ENCODE results near the gene TCP11L1. TPM values are rescaled to one million over a fixed set of nuclear protein-coding genes. Genes with fewer than 3 reads are reported as not detected.

The TCP11L1 gene
- total and polyA plus RNA-seq, 9 of the 15 experiments (the other 6 are each of a cell fraction or from before 2014, with no cell fraction given) = 1.6 to 15.3 (median 5.4) TPM

DNA sequence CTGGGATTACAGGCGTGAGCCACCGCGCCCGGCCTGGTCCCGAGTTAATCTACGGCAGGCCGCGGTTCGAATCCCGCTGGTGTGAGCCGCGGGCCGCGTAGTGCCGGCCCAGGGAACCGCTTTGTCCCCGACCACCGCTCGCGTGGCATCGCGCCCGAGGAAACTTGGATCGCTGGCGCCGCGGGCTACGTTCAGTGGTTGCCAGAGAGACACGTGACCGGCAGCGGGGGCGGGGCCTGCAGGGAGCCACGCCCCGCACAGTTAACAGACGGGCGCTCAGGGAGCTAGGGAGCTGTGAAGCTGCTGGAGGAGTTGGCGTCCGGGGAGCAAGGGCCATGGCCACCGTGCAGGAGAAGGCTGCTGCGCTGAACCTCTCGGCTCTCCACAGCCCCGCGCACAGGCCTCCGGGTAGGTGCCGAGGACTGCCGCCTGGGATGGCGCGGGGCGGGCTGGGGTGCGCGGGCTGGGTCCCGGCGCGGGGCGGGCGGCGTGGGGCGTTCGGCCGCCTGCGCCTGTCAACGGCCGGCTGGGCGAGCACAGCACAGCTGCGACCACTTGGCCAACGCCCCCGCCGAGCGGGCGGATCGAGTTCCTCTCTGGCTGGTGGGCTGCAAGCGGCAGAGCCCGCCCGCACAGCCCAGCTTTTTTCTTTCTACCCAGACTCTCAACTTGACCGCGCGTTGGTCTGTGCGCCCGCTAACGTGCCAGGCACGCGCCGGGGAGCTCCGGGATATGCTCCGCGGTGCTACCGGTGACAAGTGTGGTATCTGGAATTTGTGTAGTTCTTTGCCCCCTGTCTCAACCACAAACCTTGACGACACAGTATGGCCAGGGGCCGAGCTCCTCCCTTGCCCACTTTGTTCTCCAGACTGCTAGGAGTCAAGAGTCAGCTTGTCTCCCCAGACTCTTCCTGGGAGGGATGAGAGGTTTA lies 23.5 kb upstream of the TCP11L1 start, which contains the start of gene DEPDC7 (continued):
- TF ChIP-seq, protein P1, sequence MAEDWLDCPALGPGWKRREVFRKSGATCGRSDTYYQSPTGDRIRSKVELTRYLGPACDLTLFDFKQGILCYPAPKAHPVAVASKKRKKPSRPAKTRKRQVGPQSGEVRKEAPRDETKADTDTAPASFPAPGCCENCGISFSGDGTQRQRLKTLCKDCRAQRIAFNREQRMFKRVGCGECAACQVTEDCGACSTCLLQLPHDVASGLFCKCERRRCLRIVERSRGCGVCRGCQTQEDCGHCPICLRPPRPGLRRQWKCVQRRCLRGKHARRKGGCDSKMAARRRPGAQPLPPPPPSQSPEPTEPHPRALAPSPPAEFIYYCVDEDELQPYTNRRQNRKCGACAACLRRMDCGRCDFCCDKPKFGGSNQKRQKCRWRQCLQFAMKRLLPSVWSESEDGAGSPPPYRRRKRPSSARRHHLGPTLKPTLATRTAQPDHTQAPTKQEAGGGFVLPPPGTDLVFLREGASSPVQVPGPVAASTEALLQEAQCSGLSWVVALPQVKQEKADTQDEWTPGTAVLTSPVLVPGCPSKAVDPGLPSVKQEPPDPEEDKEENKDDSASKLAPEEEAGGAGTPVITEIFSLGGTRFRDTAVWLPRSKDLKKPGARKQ (CRISPR knock-in tag; IDR thresholded peaks at IDR 0.05) = no peak
- TF ChIP-seq, protein P2, sequence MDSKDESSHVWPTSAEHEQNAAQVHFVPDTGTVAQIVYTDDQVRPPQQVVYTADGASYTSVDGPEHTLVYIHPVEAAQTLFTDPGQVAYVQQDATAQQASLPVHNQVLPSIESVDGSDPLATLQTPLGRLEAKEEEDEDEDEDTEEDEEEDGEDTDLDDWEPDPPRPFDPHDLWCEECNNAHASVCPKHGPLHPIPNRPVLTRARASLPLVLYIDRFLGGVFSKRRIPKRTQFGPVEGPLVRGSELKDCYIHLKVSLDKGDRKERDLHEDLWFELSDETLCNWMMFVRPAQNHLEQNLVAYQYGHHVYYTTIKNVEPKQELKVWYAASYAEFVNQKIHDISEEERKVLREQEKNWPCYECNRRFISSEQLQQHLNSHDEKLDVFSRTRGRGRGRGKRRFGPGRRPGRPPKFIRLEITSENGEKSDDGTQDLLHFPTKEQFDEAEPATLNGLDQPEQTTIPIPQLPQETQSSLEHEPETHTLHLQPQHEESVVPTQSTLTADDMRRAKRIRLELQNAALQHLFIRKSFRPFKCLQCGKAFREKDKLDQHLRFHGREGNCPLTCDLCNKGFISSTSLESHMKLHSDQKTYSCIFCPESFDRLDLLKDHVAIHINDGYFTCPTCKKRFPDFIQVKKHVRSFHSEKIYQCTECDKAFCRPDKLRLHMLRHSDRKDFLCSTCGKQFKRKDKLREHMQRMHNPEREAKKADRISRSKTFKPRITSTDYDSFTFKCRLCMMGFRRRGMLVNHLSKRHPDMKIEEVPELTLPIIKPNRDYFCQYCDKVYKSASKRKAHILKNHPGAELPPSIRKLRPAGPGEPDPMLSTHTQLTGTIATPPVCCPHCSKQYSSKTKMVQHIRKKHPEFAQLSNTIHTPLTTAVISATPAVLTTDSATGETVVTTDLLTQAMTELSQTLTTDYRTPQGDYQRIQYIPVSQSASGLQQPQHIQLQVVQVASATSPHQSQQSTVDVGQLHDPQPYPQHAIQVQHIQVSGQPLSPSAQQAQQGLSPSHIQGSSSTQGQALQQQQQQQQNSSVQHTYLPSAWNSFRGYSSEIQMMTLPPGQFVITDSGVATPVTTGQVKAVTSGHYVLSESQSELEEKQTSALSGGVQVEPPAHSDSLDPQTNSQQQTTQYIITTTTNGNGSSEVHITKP (IDR thresholded peaks at IDR 0.05; ENCODE audit: partially characterized antibody) = no peak
- TF ChIP-seq HMGN3 (IDR thresholded peaks at IDR 0.05; ENCODE audit: borderline replicate concordance, extremely low read depth, insufficient read length, low read depth, low read length) (peak; percentile 58), TBL1XR1 (IDR thresholded peaks at IDR 0.05; ENCODE audit: low read length in 2 of 2) (no peak), MCM2 (IDR thresholded peaks at IDR 0.05; ENCODE audit: low read depth) (no peak), ZZZ3 (IDR thresholded peaks at IDR 0.05) (no peak), RFX1 (IDR thresholded peaks at IDR 0.05) (peak; percentile 40; the same call in 1 of the 2 replicates), ZNF57 (CRISPR knock-in tag; IDR thresholded peaks at IDR 0.05) (no peak), SMARCB1 (IDR thresholded peaks at IDR 0.05; ENCODE audit: insufficient read length, low read depth) (no peak), CCAR2 (IDR thresholded peaks at IDR 0.05; ENCODE audit: low read depth, low read length) (no peak), C11orf30 (IDR thresholded peaks at IDR 0.05; ENCODE audit: low read depth) (no peak)
- TF ChIP-seq, protein P3, sequence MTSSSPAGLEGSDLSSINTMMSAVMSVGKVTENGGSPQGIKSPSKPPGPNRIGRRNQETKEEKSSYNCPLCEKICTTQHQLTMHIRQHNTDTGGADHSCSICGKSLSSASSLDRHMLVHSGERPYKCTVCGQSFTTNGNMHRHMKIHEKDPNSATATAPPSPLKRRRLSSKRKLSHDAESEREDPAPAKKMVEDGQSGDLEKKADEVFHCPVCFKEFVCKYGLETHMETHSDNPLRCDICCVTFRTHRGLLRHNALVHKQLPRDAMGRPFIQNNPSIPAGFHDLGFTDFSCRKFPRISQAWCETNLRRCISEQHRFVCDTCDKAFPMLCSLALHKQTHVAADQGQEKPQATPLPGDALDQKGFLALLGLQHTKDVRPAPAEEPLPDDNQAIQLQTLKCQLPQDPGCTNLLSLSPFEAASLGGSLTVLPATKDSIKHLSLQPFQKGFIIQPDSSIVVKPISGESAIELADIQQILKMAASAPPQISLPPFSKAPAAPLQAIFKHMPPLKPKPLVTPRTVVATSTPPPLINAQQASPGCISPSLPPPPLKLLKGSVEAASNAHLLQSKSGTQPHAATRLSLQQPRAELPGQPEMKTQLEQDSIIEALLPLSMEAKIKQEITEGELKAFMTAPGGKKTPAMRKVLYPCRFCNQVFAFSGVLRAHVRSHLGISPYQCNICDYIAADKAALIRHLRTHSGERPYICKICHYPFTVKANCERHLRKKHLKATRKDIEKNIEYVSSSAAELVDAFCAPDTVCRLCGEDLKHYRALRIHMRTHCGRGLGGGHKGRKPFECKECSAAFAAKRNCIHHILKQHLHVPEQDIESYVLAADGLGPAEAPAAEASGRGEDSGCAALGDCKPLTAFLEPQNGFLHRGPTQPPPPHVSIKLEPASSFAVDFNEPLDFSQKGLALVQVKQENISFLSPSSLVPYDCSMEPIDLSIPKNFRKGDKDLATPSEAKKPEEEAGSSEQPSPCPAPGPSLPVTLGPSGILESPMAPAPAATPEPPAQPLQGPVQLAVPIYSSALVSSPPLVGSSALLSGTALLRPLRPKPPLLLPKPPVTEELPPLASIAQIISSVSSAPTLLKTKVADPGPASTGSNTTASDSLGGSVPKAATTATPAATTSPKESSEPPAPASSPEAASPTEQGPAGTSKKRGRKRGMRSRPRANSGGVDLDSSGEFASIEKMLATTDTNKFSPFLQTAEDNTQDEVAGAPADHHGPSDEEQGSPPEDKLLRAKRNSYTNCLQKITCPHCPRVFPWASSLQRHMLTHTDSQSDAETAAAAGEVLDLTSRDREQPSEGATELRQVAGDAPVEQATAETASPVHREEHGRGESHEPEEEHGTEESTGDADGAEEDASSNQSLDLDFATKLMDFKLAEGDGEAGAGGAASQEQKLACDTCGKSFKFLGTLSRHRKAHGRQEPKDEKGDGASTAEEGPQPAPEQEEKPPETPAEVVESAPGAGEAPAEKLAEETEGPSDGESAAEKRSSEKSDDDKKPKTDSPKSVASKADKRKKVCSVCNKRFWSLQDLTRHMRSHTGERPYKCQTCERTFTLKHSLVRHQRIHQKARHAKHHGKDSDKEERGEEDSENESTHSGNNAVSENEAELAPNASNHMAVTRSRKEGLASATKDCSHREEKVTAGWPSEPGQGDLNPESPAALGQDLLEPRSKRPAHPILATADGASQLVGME (CRISPR knock-in tag; IDR thresholded peaks at IDR 0.05) = no peak
- TF ChIP-seq, protein P4, sequence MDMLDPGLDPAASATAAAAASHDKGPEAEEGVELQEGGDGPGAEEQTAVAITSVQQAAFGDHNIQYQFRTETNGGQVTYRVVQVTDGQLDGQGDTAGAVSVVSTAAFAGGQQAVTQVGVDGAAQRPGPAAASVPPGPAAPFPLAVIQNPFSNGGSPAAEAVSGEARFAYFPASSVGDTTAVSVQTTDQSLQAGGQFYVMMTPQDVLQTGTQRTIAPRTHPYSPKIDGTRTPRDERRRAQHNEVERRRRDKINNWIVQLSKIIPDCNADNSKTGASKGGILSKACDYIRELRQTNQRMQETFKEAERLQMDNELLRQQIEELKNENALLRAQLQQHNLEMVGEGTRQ (CRISPR knock-in tag; IDR thresholded peaks at IDR 0.05) = peak; percentile 98
